Common myeloid progenitor, CD34-positive (primary cell): ENCODE results near the gene PIK3IP1.

Source experiments
- CTCF ChIA-PET: fragments of 350-600 bp; sonication (Branson Sonifier 250); formaldehyde crosslinking; loops from one replicate; lab custom pipeline; 2021; ENCODE audit warnings: antibody characterized with exemption; lab: Charles Lee
- POLR2A ChIA-PET: fragments of 350-600 bp; sonication (Branson Sonifier 250); formaldehyde crosslinking; loops from one replicate; lab custom pipeline; 2021; ENCODE audit warnings: antibody characterized with exemption; lab: Charles Lee
- DNase-seq, 3 donors: peaks; one replicate each; pipeline versions ENCODE4 v3.0.0 to v3.0.0-alpha.2; 2013
- H3K27ac ChIP-seq, 2 experiments: 1 replicate in 1 of 2; 2 replicates in 1 of 2; pipeline ENCODE4 v1.7.0; 2013; ENCODE audit warnings: inconsistent platforms in 2 of 2, low read length in 2 of 2, mild to moderate bottlenecking in 2 of 2, low read depth in 1 of 2, moderate library complexity in 1 of 2; ENCODE audit not compliant: severe bottlenecking in 2 of 2, insufficient read depth in 1 of 2, poor library complexity in 1 of 2
- H3K27me3 ChIP-seq, 5 experiments: replicated peaks in 2 of 5; 1 replicate in 3 of 5; 2 replicates in 2 of 5; pipeline versions ENCODE4 v1.6.1 to v1.7.0; 2013; ENCODE audit warnings: low read length in 4 of 5, mild to moderate bottlenecking in 2 of 5, moderate library complexity in 2 of 5, inconsistent platforms in 1 of 5; ENCODE audit not compliant: insufficient read depth in 5 of 5, control insufficient read depth in 4 of 5
- H3K36me3 ChIP-seq, 4 experiments: 1 replicate in 2 of 4; 2 replicates in 2 of 4; pipeline versions ENCODE4 v1.6.1 to v1.7.0; 2013; ENCODE audit warnings: low read length in 3 of 4, control low read depth in 1 of 4, mild to moderate bottlenecking in 1 of 4; ENCODE audit not compliant: control insufficient read depth in 4 of 4, insufficient read depth in 4 of 4
- H3K4me1 ChIP-seq, 4 experiments: 1 replicate in 3 of 4; 2 replicates in 1 of 4; pipeline versions ENCODE4 v1.6.1 to v1.7.1; 2013; ENCODE audit warnings: low read length in 3 of 4, mild to moderate bottlenecking in 3 of 4, control low read depth in 1 of 4, inconsistent platforms in 1 of 4, moderate library complexity in 1 of 4; ENCODE audit not compliant: control insufficient read depth in 4 of 4, insufficient read depth in 4 of 4; ENCODE audit errors: control extremely low read depth in 1 of 4
- H3K4me3 ChIP-seq, 7 experiments: 1 replicate in 4 of 7; 2 replicates in 3 of 7; pipeline versions ENCODE4 v1.5.1 to v1.7.0; 2013; ENCODE audit warnings: mild to moderate bottlenecking in 7 of 7, low read length in 6 of 7, moderate library complexity in 6 of 7, inconsistent platforms in 2 of 7, low read depth in 2 of 7, control low read depth in 1 of 7; ENCODE audit not compliant: insufficient read depth in 4 of 7, control insufficient read depth in 1 of 7; ENCODE audit errors: extremely low read depth in 1 of 7
- H3K9me3 ChIP-seq, 5 experiments: 1 replicate in 4 of 5; 2 replicates in 1 of 5; pipeline versions ENCODE4 v1.6.1 to v1.7.1; 2013; ENCODE audit warnings: low read length in 4 of 5, mild to moderate bottlenecking in 2 of 5, inconsistent platforms in 1 of 5, low read depth in 1 of 5, moderate library complexity in 1 of 5; ENCODE audit not compliant: control insufficient read depth in 4 of 5, insufficient read depth in 2 of 5; ENCODE audit errors: control extremely low read depth in 1 of 5
- whole genome bisulfite sequencing: methylation state at CpG from one replicate; pipeline ENCODE4 v1.1.5; 2013; ENCODE audit not compliant: insufficient coverage; 5-methylcytosine and 5-hydroxymethylcytosine counted together

The PIK3IP1 gene

GRCh38 chr22:31274017-31274416 lies 18.3 kb downstream of the PIK3IP1 start:
- no peak overlapping the region for H3K4me3 ChIP-seq
- peaks cover 0 to 5% (median 5%) of the 10 kb centered on the region in 4 experiments for H3K4me1 ChIP-seq
- H3K27ac ChIP-seq: no peak overlapping the region
- 100% methylated on average over 1 of the region's 3 CpGs for WGBS
- H3K27me3 ChIP-seq: no peaks in the 10 kb centered on the region
- peaks cover 23 to 85% (median 60%) of the 10 kb centered on the region in 4 experiments for H3K36me3 ChIP-seq
- CTCF ChIA-PET: interaction anchor here (0.6 to 11.5 kb wide), 12 partner anchors 8 to 615 kb away, joined by 3 to 185 read pairs (median 10); partner anchors contain the start of genes LIMK2 and PIK3IP1
- H3K9me3 ChIP-seq: no peaks in the 10 kb centered on the region
- POLR2A ChIA-PET: no interaction called here
- no peak for DNase-seq

- ChIA-PET POLR2A (interaction anchor here (0.6 to 1.1 kb wide), 2 partner anchors 42 to 83 kb away, joined by 3 to 4 read pairs; no protein-coding TSS in a partner anchor), CTCF (interaction anchor here (0.5 to 11.5 kb wide), 24 partner anchors 10 to 804 kb away, joined by 3 to 185 read pairs (median 4); partner anchors contain the start of genes LIMK2 and PIK3IP1)
- Histone ChIP-seq H3K9me3 (no peaks in the 10 kb centered on the region), H3K36me3 (peaks cover 25 to 85% (median 57%) of the 10 kb centered on the region in 4 experiments), H3K4me1 (peaks cover 0 to 5% (median 5%) of the 10 kb centered on the region in 4 experiments), H3K27ac (no peak overlapping the region), H3K27me3 (no peaks in the 10 kb centered on the region), H3K4me3 (no peak overlapping the region)
- DNase-seq: peak; percentile 51 to 73 (median 64)
- WGBS: 80% methylated on average over 15 of the region's 15 CpGs
Observed at GRCh38 chr22:31272522-31273446, 19.5 kb downstream of the PIK3IP1 start.

DNA sequence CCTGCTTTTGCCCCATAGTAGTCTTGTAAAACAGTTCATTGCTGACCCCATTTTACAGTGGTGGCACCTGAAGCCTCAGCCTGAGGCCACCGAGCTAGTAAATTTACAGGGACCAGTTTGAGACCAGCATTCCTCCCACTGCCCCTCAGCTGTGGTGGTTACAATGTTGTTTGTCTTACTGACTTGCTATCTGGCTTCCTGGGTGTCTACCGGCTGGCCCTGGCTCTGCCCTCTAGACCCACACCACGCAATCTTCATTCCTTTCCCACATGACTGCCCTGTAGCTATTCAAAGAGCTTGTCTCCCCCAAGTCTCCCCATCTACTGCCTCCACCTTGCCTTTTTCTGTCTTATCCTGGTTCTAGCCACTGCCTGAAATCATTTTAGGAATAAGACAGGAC lies 20.8 kb downstream of the PIK3IP1 start:
- WGBS: 100% methylated on average over 2 of the region's 3 CpGs

DNA sequence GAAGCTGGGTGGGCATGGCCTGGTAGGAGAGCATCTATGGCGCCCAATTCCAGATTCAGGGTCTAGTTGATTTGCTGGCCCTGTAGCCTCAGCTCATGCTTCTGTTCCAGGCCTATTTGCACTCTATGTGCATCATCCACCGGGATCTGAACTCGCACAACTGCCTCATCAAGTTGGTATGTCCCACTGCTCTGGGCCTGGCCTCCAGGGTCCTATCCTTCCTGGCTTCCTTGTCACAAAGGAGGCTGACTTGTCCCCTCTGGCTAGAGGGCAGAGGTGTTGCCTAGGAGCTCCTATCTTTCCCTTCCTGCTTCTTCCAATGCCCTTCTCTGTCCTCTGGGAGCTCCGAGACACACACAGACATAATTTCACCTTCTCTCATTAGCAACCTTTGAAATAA lies 21.3 kb downstream of the PIK3IP1 start:
- WGBS: 97% methylated on average over 3 of the region's 4 CpGs
- no peak for DNase-seq
- Histone ChIP-seq H3K27me3 (no peaks in the 10 kb centered on the region), H3K4me1 (peaks cover 0 to 5% (median 5%) of the 10 kb centered on the region in 4 experiments), H3K27ac (no peak overlapping the region), H3K36me3 (peaks cover 30 to 88% (median 64%) of the 10 kb centered on the region in 4 experiments), H3K9me3 (no peaks in the 10 kb centered on the region), H3K4me3 (no peak overlapping the region)
- ChIA-PET CTCF (interaction anchor here (0.7 to 11.5 kb wide), 15 partner anchors 9 to 195 kb away, joined by 3 to 185 read pairs (median 4); partner anchors contain the start of gene RNF185), POLR2A (interaction anchor here (0.6 kb wide), 1 partner anchor 39 kb away, joined by 4 read pairs; no protein-coding TSS in a partner anchor)

More for the DNA sequence above, 20.8 kb downstream of the PIK3IP1 start:
- Histone ChIP-seq H3K9me3 (no peaks in the 10 kb centered on the region), H3K4me1 (peaks cover 0 to 5% (median 5%) of the 10 kb centered on the region in 4 experiments), H3K27ac (no peak overlapping the region), H3K4me3 (no peak overlapping the region), H3K27me3 (no peaks in the 10 kb centered on the region), H3K36me3 (peaks cover 30 to 86% (median 61%) of the 10 kb centered on the region in 4 experiments)
- ChIA-PET POLR2A (no interaction called here), CTCF (interaction anchor here (0.7 to 11.5 kb wide), 10 partner anchors 10 to 78 kb away, joined by 3 to 185 read pairs (median 4); no protein-coding TSS in a partner anchor)
- no peak for DNase-seq

DNA sequence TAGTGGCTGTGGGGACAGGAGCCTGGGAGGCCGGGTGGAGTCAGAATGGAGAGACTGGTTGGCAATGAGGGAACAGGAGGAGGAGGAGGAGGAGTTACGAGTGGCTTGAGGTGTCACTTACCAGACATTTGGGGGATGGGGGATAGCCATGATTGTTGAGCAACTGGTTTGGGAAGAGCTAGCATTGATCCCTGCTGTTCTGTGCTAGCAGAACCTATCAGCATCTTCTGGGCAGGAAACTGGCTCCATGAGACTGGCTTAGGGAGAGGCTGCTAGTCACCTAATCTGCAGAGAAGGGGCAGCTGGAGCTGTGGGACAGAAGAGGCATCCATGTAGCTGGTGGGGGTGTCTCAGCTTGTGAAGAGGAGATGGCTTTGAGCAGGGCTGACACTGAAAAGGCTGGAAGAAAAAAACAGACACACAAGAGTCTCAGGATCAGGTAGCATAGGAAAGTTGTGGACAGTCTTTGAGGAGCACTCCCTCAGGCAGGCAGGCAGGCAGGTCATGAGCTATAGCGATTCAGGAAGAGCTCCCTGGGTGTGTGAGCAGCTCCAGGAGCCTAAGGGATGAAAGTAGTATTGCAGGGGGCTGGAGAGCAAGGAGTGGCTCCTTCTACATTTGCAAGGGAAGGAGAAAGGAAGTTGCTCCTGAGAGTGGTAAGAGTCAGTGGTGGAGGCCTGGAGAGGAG lies 22.3 kb downstream of the PIK3IP1 start:
- DNase-seq: no peak
- WGBS: 100% methylated on average over 2 of the region's 3 CpGs
- no peaks in the 10 kb centered on the region for H3K9me3 ChIP-seq
- peaks cover 0 to 5% (median 5%) of the 10 kb centered on the region in 4 experiments for H3K4me1 ChIP-seq
- H3K4me3 ChIP-seq: no peak overlapping the region
- no peaks in the 10 kb centered on the region for H3K27me3 ChIP-seq
- H3K36me3 ChIP-seq: peaks cover 30 to 83% (median 61%) of the 10 kb centered on the region in 4 experiments
- POLR2A ChIA-PET: no interaction called here
- CTCF ChIA-PET: interaction anchor here (0.8 to 11.5 kb wide), 10 partner anchors 12 to 196 kb away, joined by 3 to 185 read pairs (median 4); partner anchors contain the start of gene RNF185
- no peak overlapping the region for H3K27ac ChIP-seq

GRCh38 chr22:31268281-31268680 lies 24.0 kb downstream of the PIK3IP1 start:
- Histone ChIP-seq H3K4me3 (no peak overlapping the region), H3K27me3 (no peaks in the 10 kb centered on the region), H3K36me3 (peaks cover 28 to 78% (median 55%) of the 10 kb centered on the region in 4 experiments), H3K9me3 (no peaks in the 10 kb centered on the region), H3K27ac (no peak overlapping the region), H3K4me1 (peaks cover 0 to 5% (median 5%) of the 10 kb centered on the region in 4 experiments)
- DNase-seq: no peak
- 100% methylated on average over 1 of the region's 2 CpGs for WGBS
- CTCF ChIA-PET: interaction anchor here (0.9 to 11.5 kb wide), 4 partner anchors 9 to 93 kb away, joined by 3 to 185 read pairs (median 41); no protein-coding TSS in a partner anchor
- POLR2A ChIA-PET: interaction anchor here (0.6 kb wide), 1 partner anchor 471 kb away, joined by 3 read pairs; no protein-coding TSS in a partner anchor
